NCI-H128 (cell line): ENCODE data around the gene ANKRD12.

Experiments
- DNase-seq: peaks from one replicate; lab custom pipeline; 2025; ENCODE audit not compliant: unreplicated experiment; lab: John Stamatoyannopoulos, UW

ANKRD12 gene

DNA sequence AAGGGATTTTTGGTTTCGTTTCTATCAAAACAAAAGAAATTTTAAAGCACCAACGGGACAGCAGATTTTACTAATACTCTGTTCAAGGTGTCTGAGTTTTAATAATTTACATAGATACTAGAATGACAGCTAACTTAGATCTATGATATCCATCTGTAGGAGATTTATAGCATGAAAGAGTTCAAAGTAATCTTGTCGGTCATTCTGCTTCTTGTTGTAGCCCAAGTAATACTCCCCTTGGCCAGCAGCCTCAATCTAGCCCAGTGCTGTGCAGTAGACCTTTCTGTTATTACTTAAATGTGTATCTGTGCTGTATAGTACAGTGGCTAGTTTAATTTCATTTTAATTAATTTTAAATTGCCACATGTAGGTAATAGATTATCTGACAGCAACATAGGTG lies 44.7 kb downstream of the ANKRD12 start:
- no peak for DNase-seq

- DNase-seq = no peak
Measured at GRCh38 chr18:9182852-9183399, 46.3 kb downstream of the ANKRD12 start.

- DNase-seq = no peak
Measured at GRCh38 chr18:9184998-9185613, 48.5 kb downstream of the ANKRD12 start.

DNA sequence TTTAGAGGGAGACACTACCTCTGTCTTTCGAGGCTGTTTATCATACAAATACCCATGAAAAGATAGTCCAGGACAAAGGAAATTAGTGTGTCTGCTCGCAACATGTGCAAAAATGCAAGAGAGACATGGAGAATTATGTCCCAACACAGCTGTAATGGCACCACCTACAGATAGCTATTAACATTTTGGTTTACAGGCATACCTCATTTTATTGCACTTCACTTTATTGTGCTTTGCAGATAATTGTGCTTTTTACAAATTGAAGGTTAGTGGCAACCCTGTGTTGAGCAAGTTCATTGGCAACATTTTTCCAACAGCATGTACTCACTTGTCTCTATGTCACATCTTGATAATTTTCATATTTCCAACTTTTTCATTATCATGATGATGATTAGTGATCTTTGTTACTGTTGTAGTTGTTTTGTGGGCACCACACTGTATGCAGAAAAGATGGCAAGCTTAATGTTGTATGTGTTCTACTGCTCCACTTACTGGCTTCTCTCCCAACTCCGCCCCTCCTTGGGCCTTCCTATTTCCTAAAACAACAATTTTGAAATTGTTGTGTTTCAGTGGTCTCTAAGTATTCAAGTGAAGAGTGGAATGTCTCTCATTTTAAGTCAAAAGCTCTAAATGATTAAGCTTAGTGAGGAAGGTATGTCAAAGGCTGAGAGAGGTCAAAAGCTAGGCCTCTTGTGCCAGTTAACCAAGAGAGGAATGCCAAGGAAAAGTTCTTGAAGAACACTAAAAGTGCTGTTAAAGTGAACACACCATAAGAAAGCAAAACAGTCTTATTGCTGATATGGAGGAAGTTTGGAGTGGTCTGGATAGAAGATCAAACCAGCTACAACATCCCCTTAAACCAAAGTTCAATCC lies 52.0 kb downstream of the ANKRD12 start:
- no peak for DNase-seq

GRCh38 chr18:9189491-9189890 lies 52.9 kb downstream of the ANKRD12 start:
- DNase-seq = no peak

DNA sequence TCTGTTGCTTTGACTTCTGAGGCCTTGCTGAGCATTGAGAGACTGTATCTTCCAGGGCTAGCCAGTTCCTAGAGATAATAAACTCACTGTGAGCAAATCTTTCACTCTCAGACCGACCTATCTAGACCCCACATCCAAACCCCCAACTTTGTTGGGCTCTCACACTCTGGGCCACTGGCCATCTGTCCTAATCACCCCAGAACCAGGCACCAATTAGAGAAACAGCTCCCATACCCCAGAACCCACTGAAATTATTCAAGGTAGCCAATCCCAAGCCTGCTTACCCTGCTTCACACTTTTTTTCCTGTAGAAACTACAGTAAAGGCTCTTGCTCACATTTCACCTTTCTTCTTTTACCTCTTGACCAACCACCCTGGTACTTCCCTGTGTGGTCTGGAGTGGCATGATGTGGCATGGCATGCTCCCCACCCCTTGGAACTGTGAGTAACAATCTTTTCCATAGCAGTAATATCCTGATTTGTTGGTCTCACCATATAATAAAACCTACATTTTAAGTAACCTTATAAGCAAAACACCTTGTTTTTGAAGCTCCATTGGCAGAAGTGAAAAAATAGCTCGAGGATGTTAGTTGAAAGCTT lies 55.2 kb downstream of the ANKRD12 start:
- no peak for DNase-seq

GRCh38 chr18:9193031-9193430 lies 56.5 kb downstream of the ANKRD12 start:
- DNase-seq = no peak

- no peak for DNase-seq
Measured at GRCh38 chr18:9196568-9196967, 60.0 kb downstream of the ANKRD12 start.

DNA sequence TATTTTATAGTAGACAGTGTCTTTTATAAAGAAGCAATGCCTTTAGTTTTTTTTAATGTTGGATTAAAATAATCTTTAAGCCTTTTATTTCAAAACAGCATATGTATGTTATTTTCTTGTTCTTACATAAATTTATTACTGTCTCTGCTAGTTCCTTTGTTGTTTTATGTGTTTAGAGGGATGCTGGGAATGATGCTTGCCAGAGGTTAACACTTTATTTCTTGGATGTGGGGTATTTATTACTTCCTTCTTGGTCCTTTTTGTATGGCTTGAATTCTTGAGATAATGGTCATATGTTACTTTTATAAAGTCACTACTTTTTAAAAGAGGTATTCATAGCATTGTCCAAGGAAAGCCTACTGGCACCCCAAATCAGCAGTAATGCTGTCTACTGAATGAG lies 63.1 kb downstream of the ANKRD12 start:
- no peak for DNase-seq

GRCh38 chr18:9201224-9201623 lies 64.6 kb downstream of the ANKRD12 start:
- DNase-seq = no peak

DNA sequence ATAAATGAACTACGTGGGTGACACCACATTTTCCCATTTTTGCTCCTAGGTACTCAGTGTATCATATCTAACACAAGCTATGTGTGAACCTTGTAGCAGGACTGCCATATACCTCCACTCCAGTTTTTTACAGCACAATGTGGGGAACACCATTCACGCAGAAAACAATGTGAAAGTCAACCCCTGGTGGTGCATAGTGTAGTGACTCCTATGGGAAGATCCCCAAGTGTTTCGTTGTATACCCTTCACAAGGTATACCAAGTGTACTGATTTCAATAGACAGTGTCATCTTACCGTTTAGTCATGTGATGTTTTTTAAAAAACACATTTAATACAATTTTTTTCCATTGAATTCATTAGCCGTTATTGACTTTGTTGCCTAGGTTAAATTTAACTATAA lies 68.1 kb downstream of the ANKRD12 start:
- no peak for DNase-seq

DNA sequence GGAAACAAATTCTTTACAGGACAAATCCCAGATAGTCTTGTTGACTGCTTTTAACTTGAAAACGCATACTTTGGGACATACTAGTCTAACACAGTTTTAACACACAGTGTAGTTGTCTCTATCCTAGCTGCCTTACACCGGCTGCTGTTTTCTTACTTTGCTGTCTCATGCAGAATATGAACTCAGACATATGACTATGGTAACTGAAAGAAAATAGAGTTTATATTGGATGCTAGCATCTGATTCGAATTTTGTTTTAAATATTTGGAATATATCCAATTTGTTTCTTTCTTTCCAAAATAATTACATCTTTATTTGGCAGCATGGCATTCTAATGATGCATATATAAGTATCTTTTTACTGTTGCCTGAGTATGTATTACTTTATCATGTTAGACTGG lies 69.8 kb downstream of the ANKRD12 start:
- DNase-seq = no peak

GRCh38 chr18:9209279-9209678 lies 72.7 kb downstream of the ANKRD12 start:
- DNase-seq = no peak

GRCh38 chr18:9210966-9211365 lies 74.4 kb downstream of the ANKRD12 start:
- DNase-seq = no peak

DNA sequence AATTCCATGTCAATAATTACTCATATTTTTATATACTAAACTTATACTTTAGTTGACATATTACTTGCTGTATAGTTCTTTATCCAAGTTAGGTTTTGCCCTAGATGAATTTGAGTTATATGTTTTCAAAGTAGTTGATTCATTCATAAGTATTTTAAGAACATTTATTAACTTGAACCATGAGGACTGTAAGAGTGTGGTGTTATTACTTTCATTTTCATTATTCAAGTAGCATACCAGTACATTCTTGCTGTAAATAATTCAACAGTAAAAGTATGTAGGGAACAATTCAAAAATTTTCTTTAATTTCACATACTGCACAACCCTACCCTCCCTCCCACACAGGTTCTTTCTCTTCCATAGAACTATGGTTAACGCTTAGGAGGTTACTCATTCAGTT lies 75.4 kb downstream of the ANKRD12 start:
- no peak for DNase-seq

GRCh38 chr18:9215221-9215933 lies 78.8 kb downstream of the ANKRD12 start:
- DNase-seq = no peak

DNA sequence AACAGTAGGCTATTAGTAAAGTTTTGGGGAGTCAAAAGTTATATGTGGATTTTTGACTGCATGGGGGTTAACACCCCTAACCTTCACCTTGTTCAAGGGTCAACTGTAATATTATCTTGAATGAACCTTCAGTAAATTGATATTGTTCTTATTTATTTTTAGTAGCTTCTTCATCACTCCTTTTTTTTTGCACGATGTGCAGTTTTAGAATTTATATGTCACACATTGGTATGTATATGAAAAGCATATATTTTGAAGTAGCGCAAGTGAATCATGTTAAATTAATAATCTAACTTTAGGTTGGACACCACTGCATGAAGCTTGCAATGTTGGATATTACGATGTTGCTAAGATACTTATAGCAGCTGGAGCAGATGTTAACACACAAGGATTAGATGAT lies 79.9 kb downstream of the ANKRD12 start:
- no peak for DNase-seq

GRCh38 chr18:9217743-9218451 lies 81.3 kb downstream of the ANKRD12 start:
- no peak for DNase-seq

DNA sequence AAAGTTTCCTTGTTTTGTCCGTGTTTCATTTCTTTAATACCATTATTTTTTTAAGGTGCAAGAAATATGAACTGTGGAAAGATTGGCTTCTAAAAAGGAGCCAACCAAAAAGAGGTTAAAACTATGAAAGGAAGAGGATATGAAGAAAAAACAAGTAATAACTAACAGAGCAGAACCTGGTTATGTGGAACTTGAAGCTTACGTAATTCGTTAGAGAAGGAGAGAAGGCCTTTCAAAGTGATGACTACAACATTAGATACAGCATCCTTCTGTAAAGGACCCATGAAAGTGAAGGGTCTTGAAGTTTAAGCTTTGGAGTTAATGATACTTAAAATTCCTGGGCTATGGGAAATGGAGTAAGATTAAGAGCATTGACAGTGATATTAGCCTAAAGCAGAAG lies 84.5 kb downstream of the ANKRD12 start:
- no peak for DNase-seq

DNA sequence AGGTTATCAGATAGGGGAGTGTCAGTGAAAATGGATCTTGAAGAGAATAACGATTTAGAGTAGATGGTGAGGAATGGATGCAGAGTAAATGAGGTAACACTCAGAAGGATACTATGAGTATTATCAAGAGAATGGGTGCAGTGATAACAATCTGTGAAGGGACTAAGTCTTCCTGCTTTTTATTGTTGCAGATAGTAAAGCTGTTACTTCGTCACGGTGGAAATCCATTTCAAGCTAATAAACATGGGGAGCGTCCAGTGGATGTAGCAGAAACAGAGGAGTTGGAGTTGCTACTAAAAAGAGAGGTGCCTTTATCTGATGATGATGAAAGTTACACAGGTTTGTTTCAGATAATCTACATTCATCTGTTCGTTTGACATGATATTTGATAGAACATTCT lies 85.1 kb downstream of the ANKRD12 start:
- no peak for DNase-seq

GRCh38 chr18:9223356-9223755 lies 86.8 kb downstream of the ANKRD12 start:
- DNase-seq = no peak
